Subcutaneous adipose tissue (tissue), 4 donors: Measurements from ENCODE around the gene GRWD1. TPM values are rescaled to one million over a fixed set of nuclear protein-coding genes. Genes with fewer than 3 reads are reported as not detected.

ENCODE experiments used
- total RNA-seq, 4 donors: library from RNA; depleted of rRNA; stranded (reverse); fragments of >200 nt; gene quantifications; one replicate each; pipeline ENCODE4 v1.1.0, GENCODE V29; 2016
- TF ChIP-seq, protein P1 (sequence below): fragments of 450-650 bp; IDR thresholded peaks from one replicate; pipeline ENCODE4 v1.5.1; 2016; ENCODE audit warnings: low read depth, mild to moderate bottlenecking, control low read depth, antibody characterized with exemption, moderate library complexity

GRWD1 gene
- total RNA-seq, 4 donors from 2014 or later, result 14.4 to 29.0 (median 24.9) TPM

DNA sequence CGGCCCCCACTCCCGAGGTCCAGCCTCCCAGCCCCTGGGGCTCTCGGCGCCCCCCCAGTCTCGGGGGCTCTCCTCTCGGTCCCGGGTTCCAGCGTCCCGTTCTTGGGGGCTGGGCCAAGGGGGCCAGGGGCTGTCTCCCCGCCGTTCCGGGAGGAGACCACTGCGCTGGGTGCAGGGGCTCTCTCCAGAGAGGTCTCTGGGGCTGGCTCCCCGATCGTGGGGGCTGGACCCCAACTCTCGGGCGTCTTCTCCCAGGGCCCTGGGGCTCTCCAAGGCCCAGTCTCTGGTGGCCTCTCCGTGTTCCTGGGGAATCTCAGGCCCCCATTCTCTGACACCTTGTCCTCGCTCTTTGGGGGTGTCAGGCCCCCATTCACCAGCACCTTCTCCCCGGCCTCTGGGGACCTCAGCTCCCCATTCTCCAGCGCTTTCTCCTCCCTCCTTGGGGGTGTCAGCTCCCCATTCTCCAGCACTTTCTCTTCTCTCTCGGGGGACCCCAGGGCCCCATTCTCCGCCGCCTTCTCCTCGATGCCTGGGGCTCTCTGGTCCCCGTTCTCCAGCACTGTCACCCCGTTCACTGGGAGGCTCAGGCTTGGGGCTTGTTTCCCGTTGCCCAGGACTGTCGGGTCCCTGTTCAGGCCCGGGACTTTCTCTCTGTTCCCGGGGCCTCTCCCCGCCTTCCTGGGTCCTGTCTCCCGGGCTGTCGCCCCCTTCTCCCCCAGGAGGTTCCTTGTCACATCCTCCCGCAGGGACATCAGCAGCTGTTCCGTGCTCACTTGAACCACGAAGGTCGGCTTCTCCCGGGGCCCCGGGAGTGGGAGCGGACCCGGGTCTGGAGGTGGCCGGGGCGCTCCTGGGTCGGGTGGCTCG, 52.2 kb downstream of the GRWD1 start:
- TF ChIP-seq, protein P1, sequence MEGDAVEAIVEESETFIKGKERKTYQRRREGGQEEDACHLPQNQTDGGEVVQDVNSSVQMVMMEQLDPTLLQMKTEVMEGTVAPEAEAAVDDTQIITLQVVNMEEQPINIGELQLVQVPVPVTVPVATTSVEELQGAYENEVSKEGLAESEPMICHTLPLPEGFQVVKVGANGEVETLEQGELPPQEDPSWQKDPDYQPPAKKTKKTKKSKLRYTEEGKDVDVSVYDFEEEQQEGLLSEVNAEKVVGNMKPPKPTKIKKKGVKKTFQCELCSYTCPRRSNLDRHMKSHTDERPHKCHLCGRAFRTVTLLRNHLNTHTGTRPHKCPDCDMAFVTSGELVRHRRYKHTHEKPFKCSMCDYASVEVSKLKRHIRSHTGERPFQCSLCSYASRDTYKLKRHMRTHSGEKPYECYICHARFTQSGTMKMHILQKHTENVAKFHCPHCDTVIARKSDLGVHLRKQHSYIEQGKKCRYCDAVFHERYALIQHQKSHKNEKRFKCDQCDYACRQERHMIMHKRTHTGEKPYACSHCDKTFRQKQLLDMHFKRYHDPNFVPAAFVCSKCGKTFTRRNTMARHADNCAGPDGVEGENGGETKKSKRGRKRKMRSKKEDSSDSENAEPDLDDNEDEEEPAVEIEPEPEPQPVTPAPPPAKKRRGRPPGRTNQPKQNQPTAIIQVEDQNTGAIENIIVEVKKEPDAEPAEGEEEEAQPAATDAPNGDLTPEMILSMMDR, result no peak

DNA sequence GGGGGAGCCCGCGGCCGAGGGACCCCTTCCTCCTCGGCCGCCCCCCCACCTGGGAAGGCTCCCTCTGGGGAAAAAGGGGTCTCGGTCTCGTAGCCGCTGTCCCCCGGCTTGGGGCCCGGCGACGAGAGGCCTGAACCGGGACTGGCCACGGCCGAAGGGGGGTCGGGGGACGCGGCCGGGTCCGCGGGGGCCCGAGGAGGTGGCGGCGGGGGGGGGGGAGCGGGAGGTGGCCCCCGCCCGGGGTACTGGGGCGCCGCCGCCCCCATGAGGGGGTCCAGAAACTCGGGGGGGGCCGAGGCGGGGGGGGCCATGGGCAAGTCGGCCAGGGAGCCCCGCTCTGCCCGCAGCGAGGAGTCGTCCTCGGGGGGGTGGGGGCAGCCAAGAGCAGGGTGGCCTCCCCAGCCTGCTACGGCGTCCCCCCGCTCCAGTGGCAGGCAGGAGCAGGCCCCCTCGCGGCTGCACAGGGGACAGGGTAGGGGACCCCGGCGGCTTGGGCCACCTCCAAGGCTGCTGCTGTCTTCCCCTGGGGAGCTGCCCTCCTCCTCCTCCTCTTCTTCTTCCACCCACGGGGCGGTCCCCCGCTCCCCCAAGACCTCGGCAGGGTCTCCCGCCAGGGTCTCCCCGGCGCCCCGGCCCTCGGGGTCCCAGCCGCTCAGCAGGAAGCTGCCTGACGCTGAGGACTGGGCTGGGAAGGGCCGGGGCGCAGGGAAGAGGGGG, 53.0 kb downstream of the GRWD1 start:
- TF ChIP-seq, protein P1, result no peak

DNA sequence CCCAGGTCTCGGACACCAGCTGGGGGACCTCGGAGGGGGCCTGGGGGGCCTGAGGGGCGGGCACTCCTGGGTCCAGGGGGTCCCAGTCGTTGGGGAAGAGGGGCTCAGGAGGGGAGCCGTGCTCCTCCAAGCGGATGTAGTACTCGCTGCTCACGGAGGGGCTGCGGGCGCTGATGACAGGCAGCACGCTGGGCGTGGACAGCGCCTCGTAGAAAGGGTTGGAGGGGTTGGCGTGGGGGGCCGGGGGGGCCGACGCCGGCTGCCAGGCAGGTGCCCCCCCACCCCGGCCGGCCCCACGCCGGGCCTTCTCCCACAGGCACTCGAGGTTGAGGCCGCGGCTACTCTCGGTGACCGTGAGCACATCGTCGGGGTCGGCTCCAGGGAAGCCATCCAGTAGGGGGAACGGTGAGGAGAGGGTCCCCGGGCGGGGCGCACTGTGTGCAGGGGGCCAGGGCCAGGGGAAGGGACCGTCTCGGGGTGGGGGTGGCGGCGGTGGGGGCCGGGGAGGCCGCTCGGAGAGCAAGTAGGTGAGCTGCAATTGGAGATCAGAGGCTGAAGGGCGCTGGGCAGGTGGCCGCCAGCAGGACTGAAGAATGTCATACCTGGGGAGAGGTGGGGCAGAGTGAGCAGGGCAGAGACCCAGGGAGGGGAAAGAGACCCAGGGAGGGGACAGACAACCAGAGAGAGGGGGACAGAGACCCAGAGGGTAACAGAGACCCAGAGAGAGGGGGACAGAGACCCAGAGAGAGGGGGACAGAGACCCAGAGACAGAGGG, 53.7 kb downstream of the GRWD1 start:
- TF ChIP-seq, protein P1, result no peak

DNA sequence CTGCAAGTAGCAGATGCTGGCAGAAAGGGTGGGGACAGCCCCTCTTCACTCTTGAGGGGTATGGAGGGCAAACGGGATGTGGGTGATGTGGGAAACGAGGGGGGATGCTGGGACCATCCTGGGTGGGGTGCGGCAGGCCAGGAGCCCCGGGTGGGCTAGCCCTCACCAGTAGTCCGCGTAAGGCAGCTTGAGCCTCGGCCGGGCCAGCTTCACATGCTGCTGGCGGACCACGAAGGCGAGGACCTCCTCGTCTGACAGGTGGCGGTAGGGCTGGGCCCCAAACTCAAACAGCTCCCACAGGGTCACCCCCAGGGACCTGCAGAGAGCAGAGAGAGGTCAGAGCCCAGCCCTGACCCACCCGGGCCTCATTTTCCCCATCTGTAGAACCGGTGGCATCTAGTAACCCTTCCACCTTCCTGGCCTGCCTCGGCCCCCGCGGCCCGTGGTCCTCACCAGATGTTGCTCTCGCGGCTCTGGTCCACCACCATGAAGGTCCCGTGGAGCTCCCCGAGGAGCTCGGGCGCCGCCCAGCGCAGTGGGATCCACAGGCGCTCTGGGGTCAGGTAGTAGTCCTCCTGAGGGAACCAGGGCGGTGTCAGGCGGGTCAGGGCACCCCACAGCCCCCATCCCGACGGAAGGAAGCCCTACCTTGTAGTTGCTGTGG, 55.2 kb downstream of the GRWD1 start:
- TF ChIP-seq, protein P1, result no peak

DNA sequence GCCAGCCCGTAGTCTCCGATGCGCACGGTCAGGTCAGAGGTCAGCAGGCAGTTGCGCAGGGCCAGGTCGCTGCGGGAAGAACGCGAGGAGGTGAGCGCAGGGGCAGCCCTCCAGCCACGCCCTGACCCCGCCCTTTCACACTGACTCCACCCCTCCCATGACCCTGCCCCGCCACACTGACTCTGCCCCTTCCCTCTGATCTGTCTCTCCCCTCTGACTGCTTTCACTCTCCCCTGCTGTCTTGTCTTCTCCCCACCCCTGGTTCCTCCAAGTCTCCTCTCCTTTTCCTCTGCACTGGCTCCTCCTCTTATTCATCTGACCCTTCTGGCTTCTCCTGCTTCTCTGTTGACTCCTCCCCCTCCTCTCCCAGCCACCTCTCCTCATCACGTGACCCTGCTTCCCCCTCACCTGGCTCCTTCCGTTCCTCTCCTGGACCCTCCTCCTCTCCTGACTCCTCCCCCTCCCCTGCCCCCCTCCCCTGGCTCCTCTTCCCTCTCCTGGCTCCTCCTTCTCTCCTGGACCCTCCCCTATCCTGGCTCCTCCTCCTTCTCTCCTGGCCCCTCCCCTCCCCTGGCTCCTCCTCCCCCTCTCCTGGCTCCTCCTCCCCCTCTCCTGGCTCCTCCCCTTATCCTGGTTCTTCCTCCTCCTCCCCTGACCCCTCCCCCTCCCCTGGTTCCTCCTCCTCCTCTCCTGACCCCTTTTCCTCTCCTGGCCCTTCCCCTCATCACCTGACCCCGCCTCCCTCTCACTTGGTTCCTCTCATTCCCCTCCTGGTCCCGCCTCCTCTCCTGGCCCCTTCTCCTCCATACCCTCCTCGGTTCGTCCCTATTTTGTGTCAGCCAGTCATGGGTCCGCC, 55.9 kb downstream of the GRWD1 start:
- TF ChIP-seq, protein P1, result no peak

DNA sequence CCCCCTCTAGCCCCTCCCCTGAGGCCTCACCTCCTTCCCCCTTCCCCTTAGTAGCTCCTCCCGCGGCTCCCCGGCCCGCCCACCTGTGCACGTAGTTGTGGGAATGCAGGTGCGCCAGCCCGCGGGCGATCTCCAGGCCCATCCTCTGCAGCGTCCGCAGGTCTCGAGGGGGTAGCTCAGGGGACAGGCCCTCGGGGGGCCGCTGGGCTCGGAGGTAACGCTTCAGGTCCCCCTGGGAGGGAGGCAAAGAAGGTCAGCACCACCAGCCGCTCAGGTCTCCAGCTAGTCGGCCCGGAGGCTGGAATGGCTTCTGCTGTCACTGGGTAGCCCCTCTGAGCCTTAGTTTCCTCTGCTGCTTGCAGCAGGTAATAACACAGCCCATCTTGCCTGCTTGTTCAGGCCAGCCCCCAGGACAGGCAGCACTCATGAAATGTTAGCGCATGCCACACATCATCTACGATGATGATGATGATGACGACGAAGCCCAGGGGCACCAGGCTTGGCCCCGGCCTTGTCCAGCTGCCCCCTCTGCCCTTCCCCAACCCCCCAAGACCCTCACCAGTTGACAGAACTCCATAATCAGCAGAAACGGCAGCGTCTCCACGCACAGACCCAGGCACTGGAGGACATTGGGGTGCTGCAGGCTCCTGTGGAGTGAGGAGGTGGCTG, 56.7 kb downstream of the GRWD1 start:
- TF ChIP-seq, protein P1, result no peak
